SK-N-SH (cell line): Measurements from ENCODE around the gene DPAGT1. TPM values are rescaled to one million over a fixed set of nuclear protein-coding genes. Genes with fewer than 3 reads are reported as not detected.

Experiments
- CTCF ChIA-PET: fragments of 300-600, 350-600 bp; formaldehyde crosslinking; extraction: SDS; loops from one replicate; lab custom pipeline; 2021; lab: Yijun Ruan, JAX
- POLR2A ChIA-PET: fragments of 350-600 bp; sonication (Branson Sonifier 250); formaldehyde crosslinking; extraction: SDS; loops from one replicate; lab custom pipeline; 2020; ENCODE audit warnings: antibody characterized with exemption, inconsistent platforms; lab: Yijun Ruan, JAX
- DNase-seq: peaks from one replicate; pipeline ENCODE4 v3.0.0; 2012
- H2AFZ ChIP-seq: fragments of 200-600 bp; sonication (generic); 2 replicates; pipeline ENCODE4 v1.8.1; 2016; ENCODE audit warnings: antibody characterized with exemption, mild to moderate bottlenecking, low read depth
- H3F3A ChIP-seq: fragments of 200-600 bp; sonication (generic); replicated peaks from 2 replicates; pipeline ENCODE3; 2016; ENCODE audit warnings: antibody characterized with exemption, mild to moderate bottlenecking; ENCODE audit not compliant: insufficient read depth
- H3K27ac ChIP-seq, 2 experiments: fragments of 200-500 bp in 1 of 2; fragments of 200-600 bp in 1 of 2; sonication (Bioruptor generic) in 1 of 2; sonication (generic), shearing (Covaris generic) in 1 of 2; 2 replicates each; pipeline versions ENCODE4 v1.5.1 to v1.6.1; 2014 to 2016; ENCODE audit warnings: low read depth in 2 of 2, inconsistent platforms in 1 of 2, low read length in 1 of 2, mild to moderate bottlenecking in 1 of 2, mixed read lengths in 1 of 2
- H3K27me3 ChIP-seq: fragments of 200-600 bp; sonication (generic), shearing (Covaris generic); 2 replicates; pipeline ENCODE4 v1.6.1; 2016; ENCODE audit warnings: mixed run types; ENCODE audit not compliant: insufficient read depth
- H3K36me3 ChIP-seq, 2 experiments: fragments of 200-500 bp in 1 of 2; fragments of 200-600 bp in 1 of 2; sonication (Bioruptor generic) in 1 of 2; sonication (generic) in 1 of 2; replicated peaks in 1 of 2; 2 replicates each; pipeline versions ENCODE3 to v1.5.1; 2014 to 2016; ENCODE audit warnings: low read length in 1 of 2, mild to moderate bottlenecking in 1 of 2; ENCODE audit not compliant: insufficient read depth in 2 of 2, control insufficient read depth in 1 of 2
- H3K4me1 ChIP-seq, 2 experiments: fragments of 200-500 bp in 1 of 2; fragments of 200-600 bp in 1 of 2; sonication (Bioruptor generic) in 1 of 2; sonication (generic), shearing (Covaris generic) in 1 of 2; 2 replicates each; pipeline versions ENCODE4 v1.5.1 to v1.6.1; 2014 to 2016; ENCODE audit warnings: low read depth in 1 of 2, low read length in 1 of 2, mixed run types in 1 of 2; ENCODE audit not compliant: insufficient read depth in 2 of 2, control insufficient read depth in 1 of 2
- H3K4me2 ChIP-seq: fragments of 200-600 bp; sonication (generic), shearing (Covaris generic); 2 replicates; pipeline ENCODE4 v1.6.1; 2017; ENCODE audit warnings: mixed run types
- H3K4me3 ChIP-seq, 2 experiments: fragments of 200-500 bp in 1 of 2; fragments of 200-600 bp in 1 of 2; sonication (Bioruptor generic) in 1 of 2; sonication (generic), shearing (Covaris generic) in 1 of 2; 2 replicates each; pipeline versions ENCODE4 v1.5.1 to v1.8.1; 2014 to 2016; ENCODE audit warnings: low read depth in 2 of 2, inconsistent platforms in 1 of 2, low read length in 1 of 2, mild to moderate bottlenecking in 1 of 2, mixed read lengths in 1 of 2, moderate library complexity in 1 of 2
- H3K79me2 ChIP-seq: fragments of 200-600 bp; sonication (generic); 2 replicates; pipeline ENCODE4 v1.8.1; 2017; ENCODE audit warnings: mild to moderate bottlenecking; ENCODE audit not compliant: insufficient read depth
- H3K9ac ChIP-seq: fragments of 200-600 bp; sonication (generic); 2 replicates; pipeline ENCODE4 v1.6.1; 2017; ENCODE audit warnings: mixed run types
- H3K9me2 ChIP-seq: fragments of 200-600 bp; sonication (generic); 2 replicates; pipeline ENCODE4 v1.6.1; 2017; ENCODE audit warnings: mixed run types
- H3K9me3 ChIP-seq: fragments of 200-600 bp; sonication (generic); 2 replicates; pipeline ENCODE4 v1.6.1; 2017; ENCODE audit warnings: mixed run types, mild to moderate bottlenecking, moderate library complexity
- H4K20me1 ChIP-seq: fragments of 200-600 bp; sonication (generic); 2 replicates; pipeline ENCODE4 v1.6.1; 2017; ENCODE audit warnings: mild to moderate bottlenecking, mixed run types; ENCODE audit not compliant: insufficient read depth
- CHD2 ChIP-seq: fragments of 150-350 bp; IDR thresholded peaks from 2 replicates; pipeline ENCODE4 v1.6.1; 2018; ENCODE audit warnings: low read length; ENCODE audit not compliant: partially characterized antibody
- EP300 ChIP-seq, 2 experiments: IDR thresholded peaks; 2 replicates each; pipeline versions ENCODE4 v1.4.0 to v1.6.1; 2012; ENCODE audit warnings: borderline replicate concordance in 1 of 2, low read depth in 1 of 2, low read length in 1 of 2
- EZH2phosphoT487 ChIP-seq: fragments of 200-600 bp; sonication (generic); IDR thresholded peaks from 2 replicates; pipeline ENCODE4 v1.6.1; 2017; ENCODE audit warnings: low read depth, mixed run types, mild to moderate bottlenecking, antibody characterized with exemption, moderate library complexity, borderline replicate concordance
- FOSL2 ChIP-seq: IDR thresholded peaks from 2 replicates; pipeline ENCODE4 v1.4.0; 2012; ENCODE audit warnings: low read depth, mild to moderate bottlenecking, moderate library complexity, borderline replicate concordance
- GATA2 ChIP-seq: sonication (generic); formaldehyde crosslinking; IDR thresholded peaks from 2 replicates; pipeline ENCODE4 v1.5.0; 2020; ENCODE audit warnings: mild to moderate bottlenecking, missing genetic modification reagents
- JUND ChIP-seq: IDR thresholded peaks from 2 replicates; pipeline ENCODE4 v1.4.0; 2012
- MAX ChIP-seq: IDR thresholded peaks from 2 replicates; pipeline ENCODE4 v1.4.0; 2012; ENCODE audit warnings: low read depth
- MEF2A ChIP-seq: IDR thresholded peaks from 2 replicates; pipeline ENCODE4 v1.4.0; 2012; ENCODE audit warnings: low read depth, borderline replicate concordance
- PBX3 ChIP-seq: IDR thresholded peaks from 2 replicates; pipeline ENCODE4; 2012
- REST ChIP-seq: IDR thresholded peaks from 2 replicates; pipeline ENCODE4 v1.6.1; 2012; ENCODE audit warnings: mild to moderate bottlenecking, low read depth, low read length, moderate library complexity
- TAF1 ChIP-seq: IDR thresholded peaks from 2 replicates; pipeline ENCODE4 v1.6.1; 2012; ENCODE audit warnings: low read depth, mild to moderate bottlenecking, low read length, moderate library complexity, borderline replicate concordance
- TEAD4 ChIP-seq: IDR thresholded peaks from 2 replicates; pipeline ENCODE4 v1.4.0; 2012; ENCODE audit warnings: mild to moderate bottlenecking, borderline replicate concordance; ENCODE audit not compliant: insufficient read depth
- USF2 ChIP-seq: fragments of 150-350 bp; IDR thresholded peaks from 2 replicates; pipeline ENCODE4 v1.6.1; 2017; ENCODE audit warnings: antibody characterized with exemption, low read length, low read depth, borderline replicate concordance
- ZBTB33 ChIP-seq: IDR thresholded peaks from 2 replicates; pipeline ENCODE4 v1.4.0; 2012; ENCODE audit warnings: low read depth, borderline replicate concordance
- WGBS: methylation state at CpG from one replicate; pipeline ENCODE4 v1.1.6; 2017; ENCODE audit warnings: low lambda C conversion rate; 5-methylcytosine and 5-hydroxymethylcytosine counted together
- polyA plus RNA-seq, 3 experiments: library from polyadenylated mRNA; depleted of rRNA; stranded (reverse); fragments of >200 nt; gene quantifications; 2 replicates each; pipeline ENCODE4 v1.2.3, GENCODE V29; 2012

Gene DPAGT1
- polyA plus RNA-seq, 1 of the 3 experiments (the other 2 are of a cell fraction) = 99.5 TPM

- Histone ChIP-seq H3K27ac (no peak overlapping the region), H3K9me3 (no peaks in the 10 kb centered on the region), H3K4me3 (no peak overlapping the region), H3K36me3 (peaks cover 41 to 78% of the 10 kb centered on the region in 2 experiments)
- CTCF ChIA-PET = interaction anchor here (1.4 kb wide), 1 partner anchor 22 kb away, joined by 5 read pairs; no protein-coding TSS in a partner anchor
- TF ChIP-seq MAX (no peak), GATA2 (CRISPR knock-in tag) (no peak), ZBTB33 (no peak), PBX3 (no peak), EZH2phosphoT487 (no peak), JUND (no peak), MEF2A (no peak), USF2 (no peak), TEAD4 (no peak), REST (no peak), EP300 (IDR thresholded peaks at IDR 0.05; ENCODE audit: borderline replicate concordance in 1 of 2, low read depth in 1 of 2, low read length in 1 of 2) (no peak), CHD2 (no peak), FOSL2 (no peak), TAF1 (no peak)
- TF ChIP-seq, all 33 proteins: peak for 0
- DNase-seq = no peak
- H2AFZ ChIP-seq = no peak overlapping the region
- H3K79me2 ChIP-seq = peaks cover 25% of the 10 kb centered on the region
- H3K27me3 ChIP-seq = no peaks in the 10 kb centered on the region
- peaks cover 8 to 14% of the 10 kb centered on the region in 2 experiments; a peak in 1 of 4 replicates for H3K4me1 ChIP-seq
- no peaks in the 10 kb centered on the region for H4K20me1 ChIP-seq
- H3F3A ChIP-seq = no peaks in the 10 kb centered on the region
- H3K9ac ChIP-seq = no peak overlapping the region
- H3K9me2 ChIP-seq = no peaks in the 10 kb centered on the region
- POLR2A ChIA-PET = interaction anchor here (1.2 kb wide), 1 partner anchor 9 kb away, joined by 4 read pairs; no protein-coding TSS in a partner anchor
- WGBS = 97% methylated on average over 10 of the region's 17 CpGs
- H3K4me2 ChIP-seq = no peak overlapping the region
Observed at GRCh38 chr11:119051440-119052162, 50.1 kb downstream of the DPAGT1 start.
